Stimulated activated naive CD8-positive, alpha-beta T cell treated with anti-CD3 and anti-CD28 coated beads, Interleukin-15, amount 100 ng/mL, for 72 hours (primary cell): ENCODE data around the gene RAB33B.

Source experiments
- ATAC-seq: fragments of 150-1000 bp; cut with Tn5 transposase; 2 replicates; pipeline ENCODE4 v1.10.0; 2021; ENCODE audit warnings: mild to moderate bottlenecking, moderate library complexity
- DNase-seq, 2 donors: peaks; one replicate each; pipeline ENCODE4 v3.0.0; 2021 to 2022
- H3K27ac Mint-ChIP-seq, 2 donors: one replicate each; pipeline ENCODE4 v1.8.0; 2022; ENCODE audit warnings: mild to moderate bottlenecking in 2 of 2, mixed read lengths in 2 of 2, moderate library complexity in 2 of 2
- H3K27me3 Mint-ChIP-seq: one replicate; pipeline ENCODE4 v1.8.0; 2022; ENCODE audit warnings: mixed read lengths
- H3K4me1 Mint-ChIP-seq: one replicate; pipeline ENCODE4 v1.8.0; 2022; ENCODE audit warnings: mild to moderate bottlenecking, mixed read lengths
- H3K4me3 Mint-ChIP-seq, 2 donors: one replicate each; pipeline ENCODE4 v1.8.0; 2022; ENCODE audit warnings: mild to moderate bottlenecking in 2 of 2, mixed read lengths in 2 of 2, moderate library complexity in 1 of 2
- H3K9me3 Mint-ChIP-seq, 2 donors: one replicate each; pipeline ENCODE4 v1.8.0; 2022; ENCODE audit warnings: mixed read lengths in 2 of 2

Gene RAB33B

GRCh38 chr4:139511320-139511719 lies 57.4 kb downstream of the RAB33B start:
- H3K4me3 Mint-ChIP-seq = no peak overlapping the region
- DNase-seq = no peak
- H3K27ac Mint-ChIP-seq = no peak overlapping the region
- H3K27me3 Mint-ChIP-seq = no peaks in the 10 kb centered on the region
- H3K4me1 Mint-ChIP-seq = no peaks in the 10 kb centered on the region
- H3K9me3 Mint-ChIP-seq = no peaks in the 10 kb centered on the region
- no peak for ATAC-seq

GRCh38 chr4:139514382-139515059 lies 60.6 kb downstream of the RAB33B start:
- no peak for DNase-seq
- no peak overlapping the region for H3K4me3 Mint-ChIP-seq
- no peaks in the 10 kb centered on the region for H3K9me3 Mint-ChIP-seq
- no peak for ATAC-seq
- H3K27ac Mint-ChIP-seq = no peak overlapping the region
- H3K4me1 Mint-ChIP-seq = no peaks in the 10 kb centered on the region
- no peaks in the 10 kb centered on the region for H3K27me3 Mint-ChIP-seq

DNA sequence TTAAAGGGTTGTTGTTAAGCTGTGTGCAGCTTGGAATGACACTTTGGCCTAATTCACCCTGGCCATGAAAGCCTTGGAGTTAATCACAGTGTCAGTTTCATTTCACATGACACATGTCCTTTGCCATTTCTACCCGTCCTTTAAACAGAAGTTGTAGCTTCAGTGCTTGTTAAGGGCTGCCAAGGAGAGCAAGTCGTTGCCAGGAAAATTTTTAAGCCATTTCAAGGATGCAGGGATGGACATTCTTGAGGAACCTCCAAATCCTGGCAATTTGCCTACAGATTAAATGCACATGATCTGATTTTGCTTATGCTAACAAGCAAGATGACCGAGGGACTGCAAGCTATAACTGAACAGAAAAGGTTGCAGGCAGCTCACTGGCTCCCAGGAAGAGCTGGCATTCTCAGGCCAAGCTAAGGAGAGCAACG lies 61.6 kb downstream of the RAB33B start:
- Mint-ChIP-seq H3K4me1 (no peaks in the 10 kb centered on the region), H3K9me3 (no peaks in the 10 kb centered on the region), H3K4me3 (no peak overlapping the region), H3K27ac (no peak overlapping the region), H3K27me3 (no peaks in the 10 kb centered on the region)
- no peak for DNase-seq
- no peak for ATAC-seq

DNA sequence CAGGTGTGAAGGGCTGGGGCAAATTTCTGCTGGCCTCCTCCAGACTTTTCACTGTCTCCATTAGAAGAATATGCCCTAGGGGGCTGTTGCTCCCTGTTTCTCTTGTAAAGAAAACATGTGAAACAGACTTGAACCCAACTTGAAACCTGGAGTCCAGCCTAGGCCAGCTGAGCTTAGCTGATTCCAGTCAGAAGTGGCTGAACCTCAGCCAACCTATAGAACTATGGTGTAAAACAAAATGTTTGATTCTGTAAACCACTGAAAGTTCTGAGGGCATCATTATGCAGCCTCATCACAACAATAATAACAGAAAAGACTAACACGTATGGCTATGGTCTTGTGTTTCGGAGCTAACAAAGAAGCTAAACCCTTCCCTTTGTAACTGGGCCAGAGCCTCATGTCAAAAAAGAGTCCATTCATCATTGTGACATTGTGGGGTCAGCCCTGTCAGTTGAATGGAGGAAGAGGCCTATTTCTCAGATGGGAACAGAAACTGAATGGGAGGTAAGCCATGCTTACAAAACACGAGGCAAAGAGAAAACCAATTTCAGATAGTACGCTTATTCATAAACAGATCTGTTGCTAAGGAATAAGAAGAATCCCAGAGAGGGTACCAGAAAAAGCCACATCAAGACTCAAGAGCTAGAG lies 68.0 kb downstream of the RAB33B start:
- peaks cover 11% of the 10 kb centered on the region for H3K4me1 Mint-ChIP-seq

DNA sequence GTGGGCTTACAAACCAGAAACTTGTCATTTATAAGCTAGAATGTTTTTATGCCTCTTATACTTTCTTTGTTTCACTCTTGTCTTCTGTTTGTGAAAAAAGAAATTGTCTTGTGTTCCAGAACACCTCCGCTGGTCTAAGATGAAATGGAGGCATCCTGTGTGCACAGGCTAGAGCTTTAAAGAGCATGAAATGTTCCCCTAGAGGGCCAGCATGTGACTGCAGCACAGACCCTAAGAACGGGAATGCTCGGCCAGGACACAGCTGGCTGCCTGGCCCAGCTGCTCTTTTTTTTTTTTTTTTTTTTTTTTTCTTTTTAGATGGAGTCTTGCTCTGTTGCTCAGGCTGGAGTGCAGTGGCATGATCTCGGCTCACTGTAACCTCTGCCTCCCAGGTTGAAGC lies 68.5 kb downstream of the RAB33B start:
- no peaks in the 10 kb centered on the region for H3K9me3 Mint-ChIP-seq
- no peak for ATAC-seq
- H3K4me3 Mint-ChIP-seq = no peak overlapping the region
- no peaks in the 10 kb centered on the region for H3K27me3 Mint-ChIP-seq
- no peak for DNase-seq
- peaks cover 11% of the 10 kb centered on the region for H3K4me1 Mint-ChIP-seq
- no peak overlapping the region for H3K27ac Mint-ChIP-seq

More for the DNA sequence above, 68.0 kb downstream of the RAB33B start:
- H3K27ac Mint-ChIP-seq = peak overlapping the region in 1 of 2 donors; percentile 2
- H3K27me3 Mint-ChIP-seq = no peaks in the 10 kb centered on the region
- no peak for ATAC-seq
- no peak overlapping the region for H3K4me3 Mint-ChIP-seq
- DNase-seq = no peak
- H3K9me3 Mint-ChIP-seq = no peaks in the 10 kb centered on the region

DNA sequence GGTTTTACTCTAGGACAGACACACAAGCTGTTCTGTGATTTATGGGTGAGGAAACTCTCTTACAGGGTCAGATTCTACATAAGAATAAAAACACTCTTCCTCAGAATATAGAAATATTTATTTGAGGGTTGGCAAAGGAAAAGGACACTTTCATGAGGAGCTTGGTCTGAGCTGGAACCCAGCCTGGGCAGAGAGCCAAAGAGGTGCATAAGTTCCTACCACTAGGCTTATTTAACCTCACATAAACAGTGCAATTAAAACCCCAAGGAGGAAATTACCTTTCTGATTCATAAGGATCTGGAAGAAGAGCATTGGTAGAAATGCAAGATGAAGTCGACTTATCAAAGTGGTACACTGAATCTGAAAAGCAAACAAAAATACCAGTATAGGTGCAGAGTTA lies 69.2 kb downstream of the RAB33B start:
- ATAC-seq (no peak), DNase-seq (no peak)
- Mint-ChIP-seq H3K27ac (no peak overlapping the region), H3K9me3 (no peaks in the 10 kb centered on the region), H3K27me3 (no peaks in the 10 kb centered on the region), H3K4me1 (peaks cover 11% of the 10 kb centered on the region), H3K4me3 (no peak overlapping the region)

- ATAC-seq (no peak), DNase-seq (no peak)
- Mint-ChIP-seq H3K4me1 (peaks cover 11% of the 10 kb centered on the region), H3K27me3 (no peaks in the 10 kb centered on the region), H3K9me3 (no peaks in the 10 kb centered on the region), H3K27ac (no peak overlapping the region), H3K4me3 (no peak overlapping the region)
Measured at GRCh38 chr4:139524062-139524631, 70.2 kb downstream of the RAB33B start.

- Mint-ChIP-seq H3K27ac (peak overlapping the region in 1 of 2 donors; percentile 66), H3K4me1 (peaks cover 11% of the 10 kb centered on the region), H3K4me3 (no peak overlapping the region), H3K9me3 (no peaks in the 10 kb centered on the region), H3K27me3 (no peaks in the 10 kb centered on the region)
- DNase-seq (no peak), ATAC-seq (no peak)
Measured at GRCh38 chr4:139525414-139525813, 71.5 kb downstream of the RAB33B start.
